PFSK-1 (cell line): ENCODE results near the gene RNASE3.

Experiments
- FOXP2 ChIP-seq: optimal IDR thresholded peaks from 2 replicates; pipeline ENCODE3; 2011; ENCODE audit warnings: borderline replicate concordance, control low read depth, inconsistent platforms; ENCODE audit not compliant: insufficient read depth; ENCODE audit errors: extremely low read length, extremely low read depth
- POLR2AphosphoS5 ChIP-seq: IDR thresholded peaks from 2 replicates; pipeline ENCODE4 v1.6.1; 2012; ENCODE audit warnings: low read depth, mild to moderate bottlenecking, control low read depth, low read length, moderate library complexity
- SIN3A ChIP-seq: IDR thresholded peaks from 2 replicates; pipeline ENCODE4 v1.6.1; 2012; ENCODE audit warnings: mild to moderate bottlenecking, low read length, moderate library complexity, borderline replicate concordance; ENCODE audit not compliant: insufficient read depth
- TAF1 ChIP-seq: IDR thresholded peaks from 2 replicates; pipeline ENCODE4 v1.6.1; 2012; ENCODE audit warnings: low read length, control low read depth, borderline replicate concordance; ENCODE audit not compliant: insufficient read depth
- TF ChIP-seq, protein P1 (sequence below), 2 experiments: IDR thresholded peaks; 2 replicates each; pipeline versions ENCODE4 v1.6.1 to v1.8.0; 2011 to 2012; ENCODE audit warnings: low read depth in 2 of 2, low read length in 2 of 2, control low read depth in 1 of 2, inconsistent platforms in 1 of 2, mild to moderate bottlenecking in 1 of 2, moderate library complexity in 1 of 2; ENCODE audit not compliant: insufficient read depth in 1 of 2

The RNASE3 gene

DNA sequence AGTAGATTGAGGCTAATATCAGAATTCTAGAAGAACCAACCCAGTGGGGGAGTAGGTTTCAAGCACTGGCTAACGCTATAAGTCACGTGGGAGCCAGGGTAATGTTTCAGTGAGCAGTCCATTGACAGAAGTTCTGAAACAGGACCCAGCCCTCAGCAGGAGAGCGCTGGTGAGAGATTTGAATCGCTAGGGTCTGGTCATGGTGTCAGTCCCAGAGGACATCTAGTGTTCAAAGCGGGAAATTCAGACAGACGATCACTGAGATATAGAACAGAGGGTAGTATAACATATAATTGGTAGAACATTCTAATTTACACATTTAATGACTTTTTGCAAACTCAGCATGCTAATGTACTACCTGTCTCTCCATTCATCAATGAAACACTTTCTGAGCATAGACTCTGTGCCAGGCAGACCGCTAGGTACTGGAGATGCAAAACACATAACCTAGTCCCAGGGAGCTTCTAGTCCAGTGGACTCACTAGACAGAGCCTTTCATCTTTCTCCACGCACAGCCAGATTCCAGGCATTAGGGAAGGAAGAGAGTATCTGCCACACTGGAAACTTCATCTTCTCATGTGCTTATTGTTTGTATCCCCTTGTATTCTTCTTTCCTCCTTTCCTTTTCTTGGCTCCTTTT lies 35.4 kb upstream of the RNASE3 start:
- TF ChIP-seq TAF1 (no peak), FOXP2 (no peak)
- TF ChIP-seq, protein P1, sequence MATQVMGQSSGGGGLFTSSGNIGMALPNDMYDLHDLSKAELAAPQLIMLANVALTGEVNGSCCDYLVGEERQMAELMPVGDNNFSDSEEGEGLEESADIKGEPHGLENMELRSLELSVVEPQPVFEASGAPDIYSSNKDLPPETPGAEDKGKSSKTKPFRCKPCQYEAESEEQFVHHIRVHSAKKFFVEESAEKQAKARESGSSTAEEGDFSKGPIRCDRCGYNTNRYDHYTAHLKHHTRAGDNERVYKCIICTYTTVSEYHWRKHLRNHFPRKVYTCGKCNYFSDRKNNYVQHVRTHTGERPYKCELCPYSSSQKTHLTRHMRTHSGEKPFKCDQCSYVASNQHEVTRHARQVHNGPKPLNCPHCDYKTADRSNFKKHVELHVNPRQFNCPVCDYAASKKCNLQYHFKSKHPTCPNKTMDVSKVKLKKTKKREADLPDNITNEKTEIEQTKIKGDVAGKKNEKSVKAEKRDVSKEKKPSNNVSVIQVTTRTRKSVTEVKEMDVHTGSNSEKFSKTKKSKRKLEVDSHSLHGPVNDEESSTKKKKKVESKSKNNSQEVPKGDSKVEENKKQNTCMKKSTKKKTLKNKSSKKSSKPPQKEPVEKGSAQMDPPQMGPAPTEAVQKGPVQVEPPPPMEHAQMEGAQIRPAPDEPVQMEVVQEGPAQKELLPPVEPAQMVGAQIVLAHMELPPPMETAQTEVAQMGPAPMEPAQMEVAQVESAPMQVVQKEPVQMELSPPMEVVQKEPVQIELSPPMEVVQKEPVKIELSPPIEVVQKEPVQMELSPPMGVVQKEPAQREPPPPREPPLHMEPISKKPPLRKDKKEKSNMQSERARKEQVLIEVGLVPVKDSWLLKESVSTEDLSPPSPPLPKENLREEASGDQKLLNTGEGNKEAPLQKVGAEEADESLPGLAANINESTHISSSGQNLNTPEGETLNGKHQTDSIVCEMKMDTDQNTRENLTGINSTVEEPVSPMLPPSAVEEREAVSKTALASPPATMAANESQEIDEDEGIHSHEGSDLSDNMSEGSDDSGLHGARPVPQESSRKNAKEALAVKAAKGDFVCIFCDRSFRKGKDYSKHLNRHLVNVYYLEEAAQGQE (IDR thresholded peaks at IDR 0.05; ENCODE audit: insufficient read depth in 1 of 2, low read depth in 2 of 2, low read length in 2 of 2), result peak in 1 of 2 experiments; percentile 41; a peak in 1 of 4 replicates

DNA sequence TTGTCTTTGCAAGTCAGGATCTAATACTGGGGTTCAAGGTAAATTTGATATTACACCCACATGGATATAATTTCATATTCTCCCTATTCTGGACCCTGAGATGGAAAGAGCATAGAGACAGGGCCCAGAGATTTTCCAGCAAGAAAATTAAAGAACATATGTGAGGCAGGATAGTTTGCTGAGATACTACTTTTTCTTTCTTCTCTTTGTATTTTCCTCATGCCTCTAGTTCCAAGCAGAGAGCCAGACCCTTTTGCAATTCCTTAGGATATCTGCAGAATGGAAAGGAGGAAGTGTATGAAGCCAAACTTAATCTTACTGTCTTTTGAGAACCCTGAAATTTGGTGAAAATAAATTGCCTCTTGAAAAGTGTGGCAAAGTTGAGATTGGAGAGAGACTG lies 34.0 kb upstream of the RNASE3 start:
- no peak for TF ChIP-seq POLR2AphosphoS5
- no peak for TF ChIP-seq SIN3A
- no peak for TF ChIP-seq TAF1
- TF ChIP-seq, protein P1 (IDR thresholded peaks at IDR 0.05; ENCODE audit: insufficient read depth in 1 of 2, low read depth in 2 of 2, low read length in 2 of 2), result no peak
- no peak for TF ChIP-seq FOXP2

GRCh38 chr14:20857630-20858261 lies 33.4 kb upstream of the RNASE3 start:
- TF ChIP-seq TAF1, result no peak
- TF ChIP-seq, protein P1 (IDR thresholded peaks at IDR 0.05; ENCODE audit: insufficient read depth in 1 of 2, low read depth in 2 of 2, low read length in 2 of 2), result no peak
- TF ChIP-seq SIN3A, result no peak
- no peak for TF ChIP-seq FOXP2
- no peak for TF ChIP-seq POLR2AphosphoS5

GRCh38 chr14:20866194-20866593 lies 25.0 kb upstream of the RNASE3 start:
- TF ChIP-seq SIN3A (no peak), FOXP2 (no peak), TAF1 (no peak), POLR2AphosphoS5 (no peak)
- TF ChIP-seq, protein P1 (IDR thresholded peaks at IDR 0.05; ENCODE audit: insufficient read depth in 1 of 2, low read depth in 2 of 2, low read length in 2 of 2), result no peak

- TF ChIP-seq SIN3A (no peak), TAF1 (no peak), FOXP2 (no peak), POLR2AphosphoS5 (no peak)
- TF ChIP-seq, protein P1 (IDR thresholded peaks at IDR 0.05; ENCODE audit: insufficient read depth in 1 of 2, low read depth in 2 of 2, low read length in 2 of 2), result no peak
These were observed 24.2 kb upstream of the RNASE3 start for GRCh38 chr14:20866963-20867362.
